ENCODE data around the gene PITPNM1. TPM values are rescaled to one million over a fixed set of nuclear protein-coding genes. Genes with fewer than 3 reads are reported as not detected.
A peak's percentile ranks its signal among the peaks of the same experiment; 100 is the strongest.
"Not testable (repeated sequence)": the region's sequence is repeated elsewhere in the genome, so short reads cannot be mapped to it uniquely, and the experiment has no call there.

Gene PITPNM1
- total RNA-seq, 1 donor = 62.0 TPM

- Histone ChIP-seq H3K4me1 (ENCODE audit: insufficient read depth, low read length) (no peaks in the 10 kb centered on the region), H3K4me3 (ENCODE audit: low read length) (no peak overlapping the region), H3K27me3 (ENCODE audit: insufficient read depth, low read length) (no peaks in the 10 kb centered on the region), H3K9me3 (ENCODE audit: low read depth, low read length) (no peaks in the 10 kb centered on the region)
Observed at GRCh38 chr11:67516806-67517205, 11.6 kb upstream of the PITPNM1 start.

- Histone ChIP-seq H3K27me3 (ENCODE audit: insufficient read depth, low read length) (no peaks in the 10 kb centered on the region), H3K4me3 (ENCODE audit: low read length) (no peak overlapping the region), H3K9me3 (ENCODE audit: low read depth, low read length) (no peaks in the 10 kb centered on the region), H3K4me1 (ENCODE audit: insufficient read depth, low read length) (peaks cover 2% of the 10 kb centered on the region)
Observed at GRCh38 chr11:67514116-67514515, 9.0 kb upstream of the PITPNM1 start.

- H3K4me3 ChIP-seq (ENCODE audit: low read length); H3K9me3 ChIP-seq (ENCODE audit: low read depth, low read length); H3K27me3 ChIP-seq (ENCODE audit: insufficient read depth, low read length): not testable (repeated sequence)
- H3K4me1 ChIP-seq (ENCODE audit: insufficient read depth, low read length) = peaks cover 22% of the 10 kb centered on the region
Observed at GRCh38 chr11:67511558-67511957, 6.4 kb upstream of the PITPNM1 start.

- no peaks in the 10 kb centered on the region for H3K9me3 ChIP-seq (ENCODE audit: low read depth, low read length)
- no peaks in the 10 kb centered on the region for H3K27me3 ChIP-seq (ENCODE audit: insufficient read depth, low read length)
- no peak overlapping the region for H3K4me3 ChIP-seq (ENCODE audit: low read length)
- peaks cover 34% of the 10 kb centered on the region for H3K4me1 ChIP-seq (ENCODE audit: insufficient read depth, low read length)
Observed at GRCh38 chr11:67510023-67510345, 4.8 kb upstream of the PITPNM1 start.

- Histone ChIP-seq H3K4me1 (ENCODE audit: insufficient read depth, low read length) (peaks cover 40% of the 10 kb centered on the region), H3K27me3 (ENCODE audit: insufficient read depth, low read length) (no peaks in the 10 kb centered on the region), H3K9me3 (ENCODE audit: low read depth, low read length) (no peaks in the 10 kb centered on the region), H3K4me3 (ENCODE audit: low read length) (peak overlapping the region; percentile 81)
Observed at GRCh38 chr11:67508486-67509121, 3.4 kb upstream of the PITPNM1 start.

GRCh38 chr11:67507864-67508485 lies 2.8 kb upstream of the PITPNM1 start, which contains the start of gene CDK2AP2:
Gene CDK2AP2 (minus strand): TSS chr11:67508162. CDS start chr11:67508082, 80 bp downstream.
- no peaks in the 10 kb centered on the region for H3K27me3 ChIP-seq (ENCODE audit: insufficient read depth, low read length)
- peak within 1 kb of the TSS; percentile 81 for H3K4me3 ChIP-seq (ENCODE audit: low read length)
- peaks cover 46% of the 10 kb centered on the region for H3K4me1 ChIP-seq (ENCODE audit: insufficient read depth, low read length)

GRCh38 chr11:67507242-67507863 lies 2.2 kb upstream of the PITPNM1 start:
- no peaks in the 10 kb centered on the region for H3K27me3 ChIP-seq (ENCODE audit: insufficient read depth, low read length)
- H3K9me3 ChIP-seq (ENCODE audit: low read depth, low read length) = no peaks in the 10 kb centered on the region
- peak overlapping the region; percentile 81 for H3K4me3 ChIP-seq (ENCODE audit: low read length)
- H3K4me1 ChIP-seq (ENCODE audit: insufficient read depth, low read length) = peaks cover 52% of the 10 kb centered on the region

More at GRCh38 chr11:67507864-67508485, 2.8 kb upstream of the PITPNM1 start, which contains the start of gene CDK2AP2:
- no peaks in the 10 kb centered on the region for H3K9me3 ChIP-seq (ENCODE audit: low read depth, low read length)

- peaks cover 58% of the 10 kb centered on the region for H3K4me1 ChIP-seq (ENCODE audit: insufficient read depth, low read length)
- H3K4me3 ChIP-seq (ENCODE audit: low read length) = no peak overlapping the region
- no peaks in the 10 kb centered on the region for H3K27me3 ChIP-seq (ENCODE audit: insufficient read depth, low read length)
- H3K9me3 ChIP-seq (ENCODE audit: low read depth, low read length) = no peaks in the 10 kb centered on the region
Observed at GRCh38 chr11:67506426-67507051, 1.4 kb upstream of the PITPNM1 start.

GRCh38 chr11:67505605-67506396 lies 638 bp upstream of the PITPNM1 start:
- Histone ChIP-seq H3K27me3 (ENCODE audit: insufficient read depth, low read length) (no peaks in the 10 kb centered on the region), H3K4me1 (ENCODE audit: insufficient read depth, low read length) (peaks cover 65% of the 10 kb centered on the region), H3K4me3 (ENCODE audit: low read length) (peak overlapping the region; percentile 74), H3K9me3 (ENCODE audit: low read depth, low read length) (no peaks in the 10 kb centered on the region)

GRCh38 chr11:67504005-67504949 lies 886 bp downstream of the PITPNM1 start:
- Histone ChIP-seq H3K4me1 (ENCODE audit: insufficient read depth, low read length) (peaks cover 72% of the 10 kb centered on the region), H3K4me3 (ENCODE audit: low read length) (peak overlapping the region; percentile 74), H3K9me3 (ENCODE audit: low read depth, low read length) (no peaks in the 10 kb centered on the region), H3K27me3 (ENCODE audit: insufficient read depth, low read length) (no peaks in the 10 kb centered on the region)

GRCh38 chr11:67503119-67504004 lies 1.8 kb downstream of the PITPNM1 start:
- H3K27me3 ChIP-seq (ENCODE audit: insufficient read depth, low read length) = no peaks in the 10 kb centered on the region
- no peaks in the 10 kb centered on the region for H3K9me3 ChIP-seq (ENCODE audit: low read depth, low read length)
- H3K4me3 ChIP-seq (ENCODE audit: low read length) = peak overlapping the region; percentile 74
- H3K4me1 ChIP-seq (ENCODE audit: insufficient read depth, low read length) = peaks cover 64% of the 10 kb centered on the region

- no peak overlapping the region for H3K4me3 ChIP-seq (ENCODE audit: low read length)
- H3K27me3 ChIP-seq (ENCODE audit: insufficient read depth, low read length) = no peaks in the 10 kb centered on the region
- peaks cover 59% of the 10 kb centered on the region for H3K4me1 ChIP-seq (ENCODE audit: insufficient read depth, low read length)
- no peaks in the 10 kb centered on the region for H3K9me3 ChIP-seq (ENCODE audit: low read depth, low read length)
Observed at GRCh38 chr11:67502328-67502979, 2.7 kb downstream of the PITPNM1 start.

GRCh38 chr11:67501854-67502253 lies 3.3 kb downstream of the PITPNM1 start:
- Histone ChIP-seq H3K4me1 (ENCODE audit: insufficient read depth, low read length) (peaks cover 53% of the 10 kb centered on the region), H3K27me3 (ENCODE audit: insufficient read depth, low read length) (no peaks in the 10 kb centered on the region), H3K9me3 (ENCODE audit: low read depth, low read length) (no peaks in the 10 kb centered on the region), H3K4me3 (ENCODE audit: low read length) (no peak overlapping the region)
